Measurements from ENCODE around the gene TCN2.

The TCN2 gene

GRCh38 chr22:30614268-30614667 lies 7.3 kb downstream of the TCN2 start:
- CTCF ChIA-PET: interaction anchor here (3.2 kb wide), 1 partner anchor 20 kb away, joined by 10 read pairs; the partner anchor contains the start of gene SLC35E4

GRCh38 chr22:30614879-30615278 lies 7.9 kb downstream of the TCN2 start:
- Histone ChIP-seq H3K27ac (ENCODE audit: extremely low read depth, low read depth, low read length) (no peak overlapping the region), H3K36me3 (ENCODE audit: control insufficient read depth in 2 of 2, insufficient read depth in 1 of 2, low read length in 2 of 2) (peaks cover 0 to 6% of the 10 kb centered on the region in 2 experiments; a peak in 1 of 3 replicates), H3K4me3 (ENCODE audit: low read depth, low read length) (no peak overlapping the region), H3K9me3 (ENCODE audit: control insufficient read depth, insufficient read depth, low read depth, low read length) (no peaks in the 10 kb centered on the region), H3K4me1 (ENCODE audit: control insufficient read depth, insufficient read depth, low read length) (no peaks in the 10 kb centered on the region)
- CTCF ChIA-PET: interaction anchor here (3.2 kb wide), 1 partner anchor 20 kb away, joined by 10 read pairs; the partner anchor contains the start of gene SLC35E4
- POLR2A ChIA-PET: no interaction called here
- TF ChIP-seq BCL11A (tag by site-specific recombination; IDR thresholded peaks at IDR 0.05; ENCODE audit: low read depth): no peak
- TF ChIP-seq ZNF510 (tag by site-specific recombination; IDR thresholded peaks at IDR 0.05; ENCODE audit: insufficient replicate concordance): no peak
- TF ChIP-seq, protein P1, sequence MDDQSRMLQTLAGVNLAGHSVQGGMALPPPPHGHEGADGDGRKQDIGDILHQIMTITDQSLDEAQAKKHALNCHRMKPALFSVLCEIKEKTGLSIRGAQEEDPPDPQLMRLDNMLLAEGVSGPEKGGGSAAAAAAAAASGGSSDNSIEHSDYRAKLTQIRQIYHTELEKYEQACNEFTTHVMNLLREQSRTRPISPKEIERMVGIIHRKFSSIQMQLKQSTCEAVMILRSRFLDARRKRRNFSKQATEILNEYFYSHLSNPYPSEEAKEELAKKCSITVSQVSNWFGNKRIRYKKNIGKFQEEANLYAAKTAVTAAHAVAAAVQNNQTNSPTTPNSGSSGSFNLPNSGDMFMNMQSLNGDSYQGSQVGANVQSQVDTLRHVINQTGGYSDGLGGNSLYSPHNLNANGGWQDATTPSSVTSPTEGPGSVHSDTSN (CRISPR knock-in tag; IDR thresholded peaks at IDR 0.05): no peak
- TF ChIP-seq, protein P2, sequence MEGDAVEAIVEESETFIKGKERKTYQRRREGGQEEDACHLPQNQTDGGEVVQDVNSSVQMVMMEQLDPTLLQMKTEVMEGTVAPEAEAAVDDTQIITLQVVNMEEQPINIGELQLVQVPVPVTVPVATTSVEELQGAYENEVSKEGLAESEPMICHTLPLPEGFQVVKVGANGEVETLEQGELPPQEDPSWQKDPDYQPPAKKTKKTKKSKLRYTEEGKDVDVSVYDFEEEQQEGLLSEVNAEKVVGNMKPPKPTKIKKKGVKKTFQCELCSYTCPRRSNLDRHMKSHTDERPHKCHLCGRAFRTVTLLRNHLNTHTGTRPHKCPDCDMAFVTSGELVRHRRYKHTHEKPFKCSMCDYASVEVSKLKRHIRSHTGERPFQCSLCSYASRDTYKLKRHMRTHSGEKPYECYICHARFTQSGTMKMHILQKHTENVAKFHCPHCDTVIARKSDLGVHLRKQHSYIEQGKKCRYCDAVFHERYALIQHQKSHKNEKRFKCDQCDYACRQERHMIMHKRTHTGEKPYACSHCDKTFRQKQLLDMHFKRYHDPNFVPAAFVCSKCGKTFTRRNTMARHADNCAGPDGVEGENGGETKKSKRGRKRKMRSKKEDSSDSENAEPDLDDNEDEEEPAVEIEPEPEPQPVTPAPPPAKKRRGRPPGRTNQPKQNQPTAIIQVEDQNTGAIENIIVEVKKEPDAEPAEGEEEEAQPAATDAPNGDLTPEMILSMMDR (tag by site-specific recombination; IDR thresholded peaks at IDR 0.05): no peak
- TF ChIP-seq TCF7L2 (IDR thresholded peaks at IDR 0.05; ENCODE audit: borderline replicate concordance, low read depth, low read length): no peak
- TF ChIP-seq ZNF768 (tag by site-specific recombination; IDR thresholded peaks at IDR 0.05): no peak
- TF ChIP-seq ZNF747 (tag by site-specific recombination; IDR thresholded peaks at IDR 0.05): no peak

More at GRCh38 chr22:30614268-30614667, 7.3 kb downstream of the TCN2 start:
- no peaks in the 10 kb centered on the region for H3K9me3 ChIP-seq (ENCODE audit: control insufficient read depth, insufficient read depth, low read depth, low read length)
- TF ChIP-seq SCRT1 (tag by site-specific recombination; IDR thresholded peaks at IDR 0.05; ENCODE audit: borderline replicate concordance) (no peak), BCL6B (tag by site-specific recombination; IDR thresholded peaks at IDR 0.05) (no peak), YY2 (tag by site-specific recombination; IDR thresholded peaks at IDR 0.05) (no peak), ZNF645 (tag by site-specific recombination; IDR thresholded peaks at IDR 0.05) (no peak), ZNF404 (tag by site-specific recombination; IDR thresholded peaks at IDR 0.05) (no peak), ZNF704 (tag by site-specific recombination; IDR thresholded peaks at IDR 0.05) (no peak), ZNF10 (tag by site-specific recombination; IDR thresholded peaks at IDR 0.05) (no peak), ZFP41 (tag by site-specific recombination; IDR thresholded peaks at IDR 0.05; ENCODE audit: borderline replicate concordance) (no peak), ZNF157 (tag by site-specific recombination; IDR thresholded peaks at IDR 0.05) (no peak)
- TF ChIP-seq, protein P3, sequence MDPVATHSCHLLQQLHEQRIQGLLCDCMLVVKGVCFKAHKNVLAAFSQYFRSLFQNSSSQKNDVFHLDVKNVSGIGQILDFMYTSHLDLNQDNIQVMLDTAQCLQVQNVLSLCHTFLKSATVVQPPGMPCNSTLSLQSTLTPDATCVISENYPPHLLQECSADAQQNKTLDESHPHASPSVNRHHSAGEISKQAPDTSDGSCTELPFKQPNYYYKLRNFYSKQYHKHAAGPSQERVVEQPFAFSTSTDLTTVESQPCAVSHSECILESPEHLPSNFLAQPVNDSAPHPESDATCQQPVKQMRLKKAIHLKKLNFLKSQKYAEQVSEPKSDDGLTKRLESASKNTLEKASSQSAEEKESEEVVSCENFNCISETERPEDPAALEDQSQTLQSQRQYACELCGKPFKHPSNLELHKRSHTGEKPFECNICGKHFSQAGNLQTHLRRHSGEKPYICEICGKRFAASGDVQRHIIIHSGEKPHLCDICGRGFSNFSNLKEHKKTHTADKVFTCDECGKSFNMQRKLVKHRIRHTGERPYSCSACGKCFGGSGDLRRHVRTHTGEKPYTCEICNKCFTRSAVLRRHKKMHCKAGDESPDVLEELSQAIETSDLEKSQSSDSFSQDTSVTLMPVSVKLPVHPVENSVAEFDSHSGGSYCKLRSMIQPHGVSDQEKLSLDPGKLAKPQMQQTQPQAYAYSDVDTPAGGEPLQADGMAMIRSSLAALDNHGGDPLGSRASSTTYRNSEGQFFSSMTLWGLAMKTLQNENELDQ (tag by site-specific recombination; IDR thresholded peaks at IDR 0.05; ENCODE audit: low read depth): no peak
- no peaks in the 10 kb centered on the region for H3K4me1 ChIP-seq (ENCODE audit: control insufficient read depth, insufficient read depth, low read length)
- H3K4me3 ChIP-seq (ENCODE audit: low read depth, low read length): no peak overlapping the region
- POLR2A ChIA-PET: no interaction called here
- H3K27ac ChIP-seq (ENCODE audit: extremely low read depth, low read depth, low read length): no peak overlapping the region
- H3K36me3 ChIP-seq (ENCODE audit: control insufficient read depth in 2 of 2, insufficient read depth in 1 of 2, low read length in 2 of 2): peaks cover 0 to 6% of the 10 kb centered on the region in 2 experiments; a peak in 1 of 3 replicates
